Amygdala (tissue), 56 donors: ENCODE results near the gene LRP10.
"Not testable (repeated sequence)": the region's sequence is repeated elsewhere in the genome, so short reads cannot be mapped to it uniquely, and the experiment has no call there.

Experiments used
- DNase-seq, 56 donors: peaks; one replicate each; lab custom pipeline; 2025; lab: John Stamatoyannopoulos, UW

LRP10 gene

GRCh38 chr14:22856428-22856827 lies 15.1 kb upstream of the LRP10 start:
- DNase-seq, result no peak

DNA sequence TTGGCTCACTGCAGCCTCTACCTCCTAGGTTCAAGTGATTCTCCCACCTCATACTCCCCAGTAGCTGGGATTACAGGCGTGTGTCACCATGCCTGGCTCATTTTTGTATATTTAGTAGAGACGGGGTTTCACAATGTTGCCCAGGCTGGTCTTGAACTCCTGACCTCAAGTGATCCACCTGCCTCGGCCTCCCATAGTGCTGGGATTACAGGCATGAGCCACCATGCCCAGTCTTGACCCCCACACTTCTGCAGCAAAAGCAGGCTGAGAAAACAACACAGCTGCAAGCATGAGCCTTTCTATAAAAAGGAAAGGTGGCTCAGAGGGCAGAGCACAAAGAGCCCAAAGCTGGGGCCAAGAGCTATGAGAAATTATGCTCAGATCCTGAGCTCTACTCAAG lies 11.2 kb upstream of the LRP10 start:
- DNase-seq, result not testable (repeated sequence)

- DNase-seq, result no peak
These were observed 9.9 kb upstream of the LRP10 start for GRCh38 chr14:22861651-22862050.

DNA sequence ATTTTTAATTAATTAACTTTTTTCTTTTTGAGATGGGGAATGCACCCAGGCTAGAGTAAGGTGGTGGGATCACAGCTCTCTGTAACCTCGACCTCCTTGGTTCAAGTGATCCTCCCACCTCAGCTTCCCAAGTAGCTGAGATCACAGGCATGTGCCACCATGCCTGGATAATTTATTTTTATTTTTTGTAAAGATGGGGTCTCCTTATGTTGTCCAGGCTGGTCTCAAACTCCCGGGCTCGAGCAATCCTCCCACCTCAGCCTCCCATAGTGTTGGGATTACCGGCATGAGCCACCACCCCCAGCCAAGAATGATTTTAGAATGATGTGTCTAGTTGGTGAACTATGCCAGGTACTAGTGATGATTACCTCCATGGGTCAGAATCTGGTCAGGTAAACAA lies 6.6 kb upstream of the LRP10 start:
- no peak for DNase-seq

DNA sequence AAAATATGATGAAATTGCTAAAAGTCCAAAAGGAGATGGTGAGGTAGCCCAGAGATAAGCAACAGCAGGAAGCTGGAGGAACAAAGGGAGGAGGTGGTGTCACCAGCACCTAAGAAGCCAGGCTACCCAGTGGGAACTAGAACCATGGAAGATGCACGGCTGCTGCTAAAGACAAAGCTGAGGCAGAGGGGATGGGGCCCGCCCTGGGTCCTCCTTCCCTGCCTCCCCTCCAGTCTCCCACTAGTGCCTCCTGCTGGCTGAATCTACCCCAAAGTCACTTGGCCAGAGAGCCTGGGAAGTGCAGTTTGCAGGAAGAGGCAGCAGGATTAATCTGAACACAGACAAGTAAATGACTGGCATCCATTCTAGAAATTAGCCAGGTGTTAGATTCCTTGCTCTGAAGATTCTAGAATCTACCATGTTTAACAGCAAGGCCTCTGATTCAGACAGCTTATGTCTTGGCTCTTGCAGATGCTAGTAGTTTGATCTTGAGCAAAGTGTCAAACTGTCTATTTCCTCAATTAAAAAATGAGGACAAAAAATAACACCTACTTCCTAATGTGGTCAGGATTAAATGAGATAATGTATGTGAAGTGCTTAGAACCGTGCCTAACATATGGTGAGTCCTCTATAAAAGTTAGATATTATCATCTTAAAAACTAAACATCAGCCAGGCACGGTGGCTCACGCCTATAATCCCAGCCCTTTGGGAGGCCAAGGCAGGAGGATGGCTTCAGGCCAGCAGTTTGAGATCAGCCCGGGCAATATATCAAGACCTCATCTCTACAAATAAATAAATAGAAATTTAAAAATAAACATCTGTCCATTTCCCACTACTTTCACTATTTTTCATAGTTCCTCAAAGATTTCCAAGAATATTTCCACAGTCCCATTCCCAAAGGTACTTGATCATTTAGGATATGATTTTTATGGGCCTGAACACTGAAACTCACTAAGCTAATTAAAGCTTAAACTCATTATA lies 5.8 kb upstream of the LRP10 start:
- DNase-seq, result no peak

GRCh38 chr14:22866874-22867273 lies 4.7 kb upstream of the LRP10 start:
- DNase-seq, result no peak

GRCh38 chr14:22870811-22871223 lies 723 bp upstream of the LRP10 start:
- DNase-seq, result no peak

DNA sequence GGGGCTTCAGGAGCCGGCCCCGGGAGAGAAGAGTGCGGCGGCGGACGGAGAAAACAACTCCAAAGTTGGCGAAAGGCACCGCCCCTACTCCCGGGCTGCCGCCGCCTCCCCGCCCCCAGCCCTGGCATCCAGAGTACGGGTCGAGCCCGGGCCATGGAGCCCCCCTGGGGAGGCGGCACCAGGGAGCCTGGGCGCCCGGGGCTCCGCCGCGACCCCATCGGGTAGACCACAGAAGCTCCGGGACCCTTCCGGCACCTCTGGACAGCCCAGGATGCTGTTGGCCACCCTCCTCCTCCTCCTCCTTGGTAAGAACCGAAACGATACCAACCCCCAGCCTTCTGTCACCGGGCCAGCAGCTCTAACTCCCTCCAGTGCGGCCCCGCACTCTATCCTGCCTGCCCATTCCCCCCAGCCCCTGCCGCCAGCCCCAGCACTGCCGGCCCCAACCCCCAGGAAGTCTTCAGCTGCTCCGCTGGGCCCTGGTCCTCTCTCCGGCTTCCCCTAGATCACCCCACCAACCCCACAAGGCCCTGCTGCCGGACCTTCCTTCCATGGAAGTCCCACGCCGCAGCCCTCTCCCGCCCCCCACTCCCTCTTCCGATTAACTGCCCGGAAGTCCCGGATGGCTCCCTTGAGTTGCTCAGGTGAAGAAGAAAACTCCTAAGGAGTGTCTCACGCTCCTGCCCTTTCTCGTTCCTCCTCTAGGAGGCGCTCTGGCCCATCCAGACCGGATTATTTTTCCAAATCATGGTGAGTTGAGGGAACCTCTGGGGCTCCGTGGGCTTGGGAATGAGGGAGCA lies 693 bp downstream of the LRP10 start:
- DNase-seq, result peak in 42 of 56 donors; percentile 24 to 84 (median 54)

DNA sequence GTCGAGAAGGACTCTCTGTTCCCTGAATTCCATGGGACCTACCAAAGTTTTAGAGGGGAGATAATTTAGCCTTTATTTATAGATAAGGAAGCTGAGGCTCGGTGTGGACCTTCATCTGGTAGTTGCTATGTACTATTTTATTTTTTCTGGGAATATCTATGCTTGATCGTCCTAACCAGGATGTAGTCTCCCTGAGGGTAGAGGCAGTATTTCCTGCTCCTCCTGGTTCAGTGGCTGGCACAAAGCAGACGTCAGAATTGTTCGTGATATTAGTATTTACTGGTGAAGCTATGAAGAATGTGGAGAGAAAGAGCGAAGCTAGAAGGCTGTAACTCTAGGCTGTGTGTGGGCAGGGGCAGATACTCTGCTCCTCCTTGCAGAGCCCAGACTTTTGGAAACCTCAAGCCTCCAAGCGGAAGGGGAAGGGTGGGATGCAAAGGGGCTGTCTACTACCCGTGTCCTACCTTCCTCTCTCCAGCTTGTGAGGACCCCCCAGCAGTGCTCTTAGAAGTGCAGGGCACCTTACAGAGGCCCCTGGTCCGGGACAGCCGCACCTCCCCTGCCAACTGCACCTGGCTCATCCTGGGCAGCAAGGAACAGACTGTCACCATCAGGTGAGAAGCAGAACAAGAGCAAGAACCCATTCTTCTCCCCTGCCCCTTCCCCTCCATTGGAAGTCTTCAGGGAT lies 1.4 kb downstream of the LRP10 start:
- no peak for DNase-seq

DNA sequence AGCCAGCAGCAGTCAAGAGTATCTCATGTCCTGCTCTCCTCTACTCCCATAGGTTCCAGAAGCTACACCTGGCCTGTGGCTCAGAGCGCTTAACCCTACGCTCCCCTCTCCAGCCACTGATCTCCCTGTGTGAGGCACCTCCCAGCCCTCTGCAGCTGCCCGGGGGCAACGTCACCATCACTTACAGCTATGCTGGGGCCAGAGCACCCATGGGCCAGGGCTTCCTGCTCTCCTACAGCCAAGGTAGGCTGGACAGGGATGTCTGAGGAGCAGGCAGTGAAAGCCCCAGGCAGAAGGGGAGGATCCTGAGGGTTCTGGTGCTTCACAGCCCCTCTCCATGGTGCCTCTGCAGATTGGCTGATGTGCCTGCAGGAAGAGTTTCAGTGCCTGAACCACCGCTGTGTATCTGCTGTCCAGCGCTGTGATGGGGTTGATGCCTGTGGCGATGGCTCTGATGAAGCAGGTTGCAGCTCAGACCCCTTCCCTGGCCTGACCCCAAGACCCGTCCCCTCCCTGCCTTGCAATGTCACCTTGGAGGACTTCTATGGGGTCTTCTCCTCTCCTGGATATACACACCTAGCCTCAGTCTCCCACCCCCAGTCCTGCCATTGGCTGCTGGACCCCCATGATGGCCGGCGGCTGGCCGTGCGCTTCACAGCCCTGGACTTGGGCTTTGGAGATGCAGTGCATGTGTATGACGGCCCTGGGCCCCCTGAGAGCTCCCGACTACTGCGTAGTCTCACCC lies 3.6 kb downstream of the LRP10 start:
- DNase-seq, result no peak

DNA sequence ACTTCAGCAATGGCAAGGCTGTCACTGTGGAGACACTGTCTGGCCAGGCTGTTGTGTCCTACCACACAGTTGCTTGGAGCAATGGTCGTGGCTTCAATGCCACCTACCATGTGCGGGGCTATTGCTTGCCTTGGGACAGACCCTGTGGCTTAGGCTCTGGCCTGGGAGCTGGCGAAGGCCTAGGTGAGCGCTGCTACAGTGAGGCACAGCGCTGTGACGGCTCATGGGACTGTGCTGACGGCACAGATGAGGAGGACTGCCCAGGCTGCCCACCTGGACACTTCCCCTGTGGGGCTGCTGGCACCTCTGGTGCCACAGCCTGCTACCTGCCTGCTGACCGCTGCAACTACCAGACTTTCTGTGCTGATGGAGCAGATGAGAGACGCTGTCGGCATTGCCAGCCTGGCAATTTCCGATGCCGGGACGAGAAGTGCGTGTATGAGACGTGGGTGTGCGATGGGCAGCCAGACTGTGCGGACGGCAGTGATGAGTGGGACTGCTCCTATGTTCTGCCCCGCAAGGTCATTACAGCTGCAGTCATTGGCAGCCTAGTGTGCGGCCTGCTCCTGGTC lies 4.3 kb downstream of the LRP10 start:
- DNase-seq, result no peak

- DNase-seq, result no peak
These were observed 5.5 kb downstream of the LRP10 start for GRCh38 chr14:22877000-22877501.

GRCh38 chr14:22878271-22879246 lies 7.0 kb downstream of the LRP10 start:
- DNase-seq, result no peak

- no peak for DNase-seq
These were observed 10.5 kb downstream of the LRP10 start for GRCh38 chr14:22882064-22882463.

DNA sequence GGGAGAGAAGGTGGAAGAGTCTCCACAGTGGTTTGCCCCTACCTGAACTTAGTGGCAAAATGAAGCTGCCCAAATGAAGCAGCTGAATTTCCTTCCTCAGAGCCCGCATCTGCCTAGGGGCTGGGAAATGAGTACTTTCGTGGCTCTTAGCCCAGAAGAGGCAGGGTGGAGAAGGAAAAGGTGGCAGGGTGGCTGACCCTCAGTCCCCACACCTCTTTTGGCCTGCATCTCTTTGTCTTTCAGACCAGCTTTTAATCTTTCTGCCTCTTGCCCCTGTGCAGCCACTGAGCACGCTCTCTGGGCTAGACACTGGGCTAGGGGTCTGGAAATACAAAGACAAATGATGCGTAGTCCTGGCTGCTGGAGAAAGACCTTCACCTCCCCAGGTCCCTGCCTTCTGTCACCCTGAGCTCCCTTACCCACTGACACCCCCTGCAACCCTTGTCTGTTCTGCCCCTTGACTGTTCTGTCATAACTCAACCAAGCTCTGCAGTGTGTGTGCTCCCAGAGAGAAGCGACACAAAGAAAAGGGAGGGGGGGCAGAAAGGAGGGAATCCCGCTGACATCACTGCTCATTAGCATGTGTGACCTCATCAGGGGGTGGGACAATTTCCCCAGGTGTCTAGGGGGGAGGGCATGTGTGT lies 11.1 kb downstream of the LRP10 start:
- peak in 22 of 56 donors; percentile 9 to 78 (median 28) for DNase-seq

GRCh38 chr14:22883173-22883976 lies 11.8 kb downstream of the LRP10 start, which contains the start of gene REM2:
Gene REM2 (plus strand): TSS chr14:22883222. CDS start chr14:22883288, 66 bp downstream.
- peak in 5 of 56 donors; percentile 8 to 37 (median 12) for DNase-seq
